Neuronal stem cell (in vitro differentiated cells): ENCODE measurements around the gene B3GAT3.
"Not testable (repeated sequence)": the region's sequence is repeated elsewhere in the genome, so short reads cannot be mapped to it uniquely, and the experiment has no call there.

ENCODE experiments used
- DNase-seq: peaks from one replicate; pipeline ENCODE4 v3.0.0-alpha.2; 2013; ENCODE audit warnings: low spot score
- H2AFZ ChIP-seq: one replicate; pipeline ENCODE4 v1.6.1; 2013; ENCODE audit warnings: mild to moderate bottlenecking, low read length, inconsistent platforms
- H2AK5ac ChIP-seq: 2 replicates; pipeline ENCODE4 v1.6.1; 2013; ENCODE audit warnings: low read depth, mild to moderate bottlenecking, inconsistent platforms, low read length, moderate library complexity, mixed read lengths
- H2BK120ac ChIP-seq: 2 replicates; pipeline ENCODE4 v1.6.1; 2013; ENCODE audit warnings: low read depth, mild to moderate bottlenecking, inconsistent platforms, low read length, moderate library complexity, mixed read lengths
- H2BK12ac ChIP-seq: one replicate; pipeline ENCODE4 v1.6.1; 2013; ENCODE audit warnings: low read length, inconsistent platforms
- H2BK15ac ChIP-seq: 2 replicates; pipeline ENCODE4 v1.6.1; 2013; ENCODE audit warnings: mild to moderate bottlenecking, low read length, inconsistent platforms, mixed read lengths
- H2BK5ac ChIP-seq: one replicate; pipeline ENCODE4 v1.6.1; 2013; ENCODE audit warnings: inconsistent platforms, mild to moderate bottlenecking, low read length, moderate library complexity
- H3K14ac ChIP-seq: one replicate; pipeline ENCODE4 v1.6.1; 2013; ENCODE audit warnings: low read length, inconsistent platforms
- H3K18ac ChIP-seq: 2 replicates; pipeline ENCODE4 v1.6.1; 2013; ENCODE audit warnings: low read length, inconsistent platforms
- H3K23ac ChIP-seq: 2 replicates; pipeline ENCODE4 v1.6.1; 2013; ENCODE audit warnings: low read depth, mild to moderate bottlenecking, mixed read lengths, low read length, inconsistent platforms; ENCODE audit not compliant: poor library complexity
- H3K27ac ChIP-seq: replicated peaks from 3 replicates; pipeline ENCODE4 v1.5.1; 2013; ENCODE audit warnings: low read length, inconsistent platforms
- H3K27me3 ChIP-seq, 3 experiments: 2 replicates each; pipeline ENCODE4 v1.6.1; 2013; ENCODE audit warnings: low read length in 3 of 3, mild to moderate bottlenecking in 2 of 3, inconsistent platforms in 1 of 3, low read depth in 1 of 3, mixed read lengths in 1 of 3, moderate library complexity in 1 of 3; ENCODE audit not compliant: control insufficient read depth in 3 of 3, insufficient read depth in 3 of 3
- H3K36me3 ChIP-seq, 2 donors: replicated peaks in 1 of 2; 2 replicates each; pipeline ENCODE4 v1.6.1; 2013; ENCODE audit warnings: low read length in 2 of 2; ENCODE audit not compliant: control insufficient read depth in 2 of 2, insufficient read depth in 2 of 2
- H3K4ac ChIP-seq: 2 replicates; pipeline ENCODE4 v1.6.1; 2013; ENCODE audit warnings: inconsistent platforms, mild to moderate bottlenecking, low read length, moderate library complexity
- H3K4me1 ChIP-seq, 2 donors: 1 replicate in 1 of 2; 2 replicates in 1 of 2; pipeline ENCODE4 v1.6.1; 2013; ENCODE audit warnings: low read length in 2 of 2, low read depth in 1 of 2; ENCODE audit not compliant: control insufficient read depth in 2 of 2, insufficient read depth in 1 of 2
- H3K4me2 ChIP-seq: one replicate; pipeline ENCODE4 v1.6.1; 2013; ENCODE audit warnings: mild to moderate bottlenecking, low read length, inconsistent platforms; ENCODE audit not compliant: insufficient read depth, poor library complexity, severe bottlenecking
- H3K4me3 ChIP-seq, 2 donors: 2 replicates each; pipeline ENCODE4 v1.5.1; 2013; ENCODE audit warnings: low read length in 2 of 2, mild to moderate bottlenecking in 2 of 2, inconsistent platforms in 1 of 2, moderate library complexity in 1 of 2
- H3K79me1 ChIP-seq: one replicate; pipeline ENCODE4 v1.6.1; 2013; ENCODE audit warnings: low read depth, mild to moderate bottlenecking, inconsistent platforms, low read length, moderate library complexity
- H3K9ac ChIP-seq: one replicate; pipeline ENCODE4 v1.6.1; 2013; ENCODE audit warnings: mild to moderate bottlenecking, low read depth, low read length, inconsistent platforms; ENCODE audit not compliant: poor library complexity
- H3K9me3 ChIP-seq, 2 donors: replicated peaks in 1 of 2; 2 replicates each; pipeline versions ENCODE3 to v1.6.1; 2013; ENCODE audit warnings: low read length in 2 of 2, mild to moderate bottlenecking in 2 of 2, inconsistent platforms in 1 of 2, low read depth in 1 of 2, mixed read lengths in 1 of 2, moderate library complexity in 1 of 2; ENCODE audit not compliant: control insufficient read depth in 2 of 2, insufficient read depth in 1 of 2
- H4K8ac ChIP-seq: one replicate; pipeline ENCODE4 v1.6.1; 2013; ENCODE audit warnings: low read depth, mild to moderate bottlenecking, inconsistent platforms, low read length, moderate library complexity
- H4K91ac ChIP-seq: one replicate; pipeline ENCODE4 v1.6.1; 2013; ENCODE audit warnings: low read length, low read depth, mild to moderate bottlenecking, inconsistent platforms; ENCODE audit not compliant: poor library complexity
- WGBS, 2 donors: extraction: QIAGEN DNeasy Blood & Tissue Kit; methylation state at CpG; one replicate each; pipeline ENCODE4 v1.1.7; 2013; ENCODE audit warnings: missing lambda C conversion rate in 2 of 2, mixed read lengths in 1 of 2; ENCODE audit not compliant: insufficient read length in 2 of 2, insufficient replicate concordance in 1 of 2; ENCODE audit errors: extremely low coverage in 2 of 2; 5-methylcytosine and 5-hydroxymethylcytosine counted together

Gene B3GAT3

GRCh38 chr11:62591448-62592145 is 30.2 kb downstream of the B3GAT3 start, which contains the start of gene TUT1:
TSS of gene TUT1 (minus strand) at chr11:62591523. CDS start at chr11:62591485, 38 bp downstream.
- H3K18ac ChIP-seq: peak within 1 kb of the TSS; percentile 86
- peak within 1 kb of the TSS; percentile 60 for H3K23ac ChIP-seq
- no peak within 1 kb of the TSS for H4K8ac ChIP-seq
- H2AFZ ChIP-seq: peak within 1 kb of the TSS; percentile 86
- DNase-seq: peak; percentile 99
- H3K14ac ChIP-seq: no peak within 1 kb of the TSS
- H3K4me2 ChIP-seq: peak within 1 kb of the TSS; percentile 74
- no peaks in the 10 kb centered on the region for H3K27me3 ChIP-seq
- WGBS, 2 donors: no CpG with 5 or more reads among the region's 58 CpGs
- peak within 1 kb of the TSS; percentile 84 for H3K27ac ChIP-seq
- no peak within 1 kb of the TSS for H4K91ac ChIP-seq
- H3K9me3 ChIP-seq: no peaks in the 10 kb centered on the region
- H3K36me3 ChIP-seq: peaks cover 40 to 67% of the 10 kb centered on the region in 2 donors
- H3K4me3 ChIP-seq: peak within 1 kb of the TSS; percentile 80 to 91
- no peak within 1 kb of the TSS for H2BK120ac ChIP-seq
- H2BK12ac ChIP-seq: peak within 1 kb of the TSS; percentile 82
- H2BK5ac ChIP-seq: peak within 1 kb of the TSS; percentile 30
- peak within 1 kb of the TSS; percentile 16 for H2AK5ac ChIP-seq
- H3K9ac ChIP-seq: peak within 1 kb of the TSS; percentile 81
- peaks cover 4% of the 10 kb centered on the region for H3K79me1 ChIP-seq
- H2BK15ac ChIP-seq: no peak within 1 kb of the TSS
- H3K4ac ChIP-seq: no peak within 1 kb of the TSS
- H3K4me1 ChIP-seq: peaks cover 7 to 8% of the 10 kb centered on the region in 2 donors

GRCh38 chr11:62588966-62589637 is 32.7 kb downstream of the B3GAT3 start:
- no peak overlapping the region for H3K4ac ChIP-seq
- no peak overlapping the region for H2BK5ac ChIP-seq
- no peak overlapping the region for H3K23ac ChIP-seq
- no peak overlapping the region for H2BK120ac ChIP-seq
- H3K4me1 ChIP-seq: peaks cover 7 to 8% of the 10 kb centered on the region in 2 donors
- H3K9me3 ChIP-seq: no peaks in the 10 kb centered on the region
- peaks cover 4% of the 10 kb centered on the region for H3K79me1 ChIP-seq
- no peak overlapping the region for H4K8ac ChIP-seq
- H3K27ac ChIP-seq: no peak overlapping the region
- H3K18ac ChIP-seq: no peak overlapping the region
- no peak overlapping the region for H2BK12ac ChIP-seq
- H2BK15ac ChIP-seq: no peak overlapping the region
- no peak overlapping the region for H3K4me2 ChIP-seq
- peaks cover 24 to 62% of the 10 kb centered on the region in 2 donors for H3K36me3 ChIP-seq
- no peak overlapping the region for H3K4me3 ChIP-seq
- no peaks in the 10 kb centered on the region for H3K27me3 ChIP-seq
- DNase-seq: no peak
- no peak overlapping the region for H2AK5ac ChIP-seq
- no peak overlapping the region for H3K9ac ChIP-seq
- WGBS, 2 donors: no CpG with 5 or more reads among the region's 18 CpGs
- no peak overlapping the region for H2AFZ ChIP-seq
- no peak overlapping the region for H4K91ac ChIP-seq
- H3K14ac ChIP-seq: no peak overlapping the region

- DNase-seq, H3K79me1 ChIP-seq, H2BK15ac ChIP-seq, H3K27me3 ChIP-seq, H3K14ac ChIP-seq, H2AFZ ChIP-seq, H3K4me1 ChIP-seq, H3K18ac ChIP-seq, H3K9me3 ChIP-seq, H4K91ac ChIP-seq, H2BK120ac ChIP-seq, H4K8ac ChIP-seq, H3K4me3 ChIP-seq, H3K23ac ChIP-seq, H3K27ac ChIP-seq, H3K4me2 ChIP-seq, H2AK5ac ChIP-seq, H2BK12ac ChIP-seq, H3K4ac ChIP-seq, H2BK5ac ChIP-seq: not testable (repeated sequence)
- Histone ChIP-seq H3K36me3 (peaks cover 26 to 74% of the 10 kb centered on the region in 2 donors), H3K9ac (peak overlapping the region; percentile 63)
- WGBS, 2 donors: no CpG with 5 or more reads among the region's 7 CpGs
Observed at GRCh38 chr11:62585356-62585755, 36.4 kb downstream of the B3GAT3 start.

- not testable (repeated sequence) for H3K9me3 ChIP-seq, H2BK12ac ChIP-seq, H3K4ac ChIP-seq, H2AFZ ChIP-seq, H3K14ac ChIP-seq, H3K23ac ChIP-seq, H2BK5ac ChIP-seq, H3K4me3 ChIP-seq, H4K91ac ChIP-seq, H3K79me1 ChIP-seq, H2AK5ac ChIP-seq, H3K18ac ChIP-seq, H2BK120ac ChIP-seq, H3K4me1 ChIP-seq, H4K8ac ChIP-seq, H2BK15ac ChIP-seq, H3K4me2 ChIP-seq, H3K27ac ChIP-seq, DNase-seq, H3K9ac ChIP-seq, H3K27me3 ChIP-seq
- peaks cover 27 to 84% of the 10 kb centered on the region in 2 donors for H3K36me3 ChIP-seq
- WGBS, 2 donors: no CpG with 5 or more reads among the region's 4 CpGs
Observed at GRCh38 chr11:62581735-62582134, 40.1 kb downstream of the B3GAT3 start.
